H1 (cell line): Measurements from ENCODE around the gene SHC1.

Source experiments
- ATF2 ChIP-seq: IDR thresholded peaks from 2 replicates; pipeline ENCODE4 v1.6.1; 2012; ENCODE audit warnings: low read length, inconsistent platforms
- CBX5 ChIP-seq: fragments of 300-800, 300-1000 bp; sonication (generic); IDR thresholded peaks from 2 replicates; pipeline ENCODE4 v1.7.1; 2016; ENCODE audit warnings: antibody characterized with exemption, low read length, low read depth
- CEBPB ChIP-seq: IDR thresholded peaks from 2 replicates; pipeline ENCODE4 v1.6.1; 2012; ENCODE audit warnings: low read depth, low read length
- EGR1 ChIP-seq: IDR thresholded peaks from 2 replicates; pipeline ENCODE4 v1.6.1; 2011; ENCODE audit warnings: low read depth, low read length, borderline replicate concordance
- EP300 ChIP-seq, 2 experiments: IDR thresholded peaks; 1 replicate in 1 of 2; 2 replicates in 1 of 2; pipeline ENCODE4 v1.6.1; 2011 to 2012; ENCODE audit warnings: low read depth in 2 of 2, low read length in 2 of 2, mild to moderate bottlenecking in 2 of 2, borderline replicate concordance in 1 of 2, inconsistent platforms in 1 of 2, moderate library complexity in 1 of 2
- EZH2 ChIP-seq: fragments of 200-600 bp; sonication (generic); IDR thresholded peaks from 2 replicates; pipeline ENCODE4 v1.7.1; 2012; ENCODE audit warnings: low read depth, mild to moderate bottlenecking, moderate library complexity, low read length, inconsistent platforms; ENCODE audit not compliant: severe bottlenecking
- HDAC2 ChIP-seq, 2 experiments: fragments of 300-600 bp in 1 of 2; sonication (generic) in 1 of 2; IDR thresholded peaks; 2 replicates each; pipeline ENCODE4 v1.6.1; 2011 to 2012; ENCODE audit warnings: low read depth in 2 of 2, low read length in 2 of 2, mild to moderate bottlenecking in 2 of 2, moderate library complexity in 2 of 2, borderline replicate concordance in 1 of 2, inconsistent platforms in 1 of 2
- MAFK ChIP-seq: IDR thresholded peaks from 2 replicates; pipeline ENCODE4 v1.6.1; 2012; ENCODE audit warnings: low read depth, mild to moderate bottlenecking, improper control_type of control experiment, low read length
- POLR2A ChIP-seq, 2 experiments: IDR thresholded peaks; 1 replicate in 1 of 2; 2 replicates in 1 of 2; pipeline ENCODE4 v1.6.1; 2011; ENCODE audit warnings: low read depth in 2 of 2, low read length in 2 of 2, mild to moderate bottlenecking in 2 of 2; ENCODE audit errors: control extremely low read depth in 1 of 2
- POLR2AphosphoS5 ChIP-seq: IDR thresholded peaks from 2 replicates; pipeline ENCODE4 v1.6.1; 2011; ENCODE audit warnings: low read depth, low read length
- SAP30 ChIP-seq: fragments of 300-600 bp; sonication (generic); IDR thresholded peaks from 2 replicates; pipeline ENCODE4 v1.7.1; 2012; ENCODE audit warnings: low read length, moderate library complexity, mild to moderate bottlenecking, inconsistent platforms; ENCODE audit not compliant: insufficient read depth, insufficient replicate concordance
- TF ChIP-seq, protein P1 (sequence below), 3 experiments: IDR thresholded peaks; 1 replicate in 2 of 3; 2 replicates in 1 of 3; pipeline versions ENCODE4 v1.5.1 to v1.6.1; 2011; ENCODE audit warnings: low read length in 3 of 3, mild to moderate bottlenecking in 3 of 3, inconsistent platforms in 2 of 3, low read depth in 1 of 3, moderate library complexity in 1 of 3; ENCODE audit not compliant: insufficient read depth in 1 of 3; ENCODE audit errors: control extremely low read depth in 1 of 3

DNA sequence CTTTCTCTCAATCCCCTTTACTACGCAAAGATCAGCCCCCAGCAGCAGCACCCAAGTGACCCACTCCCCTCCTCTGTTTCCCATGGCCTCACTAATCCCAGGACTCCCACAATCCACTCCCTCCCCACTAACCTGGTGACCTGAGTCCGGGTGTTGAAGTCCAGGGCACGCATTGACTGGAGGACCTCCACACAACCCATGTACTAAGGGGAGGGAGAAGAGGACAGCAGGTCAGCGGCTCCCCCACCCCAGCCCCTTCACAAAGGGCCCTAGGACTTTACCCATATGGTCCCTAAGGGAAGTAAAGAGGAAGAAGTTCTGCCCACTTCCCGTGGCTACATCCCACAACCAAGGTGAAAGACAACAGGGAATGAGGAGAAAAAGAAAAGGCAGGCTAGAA is 1.3 kb downstream of the SHC1 start:
- no peak for TF ChIP-seq SAP30
- no peak for TF ChIP-seq EZH2
- TF ChIP-seq POLR2AphosphoS5: no peak
- TF ChIP-seq, protein P1, sequence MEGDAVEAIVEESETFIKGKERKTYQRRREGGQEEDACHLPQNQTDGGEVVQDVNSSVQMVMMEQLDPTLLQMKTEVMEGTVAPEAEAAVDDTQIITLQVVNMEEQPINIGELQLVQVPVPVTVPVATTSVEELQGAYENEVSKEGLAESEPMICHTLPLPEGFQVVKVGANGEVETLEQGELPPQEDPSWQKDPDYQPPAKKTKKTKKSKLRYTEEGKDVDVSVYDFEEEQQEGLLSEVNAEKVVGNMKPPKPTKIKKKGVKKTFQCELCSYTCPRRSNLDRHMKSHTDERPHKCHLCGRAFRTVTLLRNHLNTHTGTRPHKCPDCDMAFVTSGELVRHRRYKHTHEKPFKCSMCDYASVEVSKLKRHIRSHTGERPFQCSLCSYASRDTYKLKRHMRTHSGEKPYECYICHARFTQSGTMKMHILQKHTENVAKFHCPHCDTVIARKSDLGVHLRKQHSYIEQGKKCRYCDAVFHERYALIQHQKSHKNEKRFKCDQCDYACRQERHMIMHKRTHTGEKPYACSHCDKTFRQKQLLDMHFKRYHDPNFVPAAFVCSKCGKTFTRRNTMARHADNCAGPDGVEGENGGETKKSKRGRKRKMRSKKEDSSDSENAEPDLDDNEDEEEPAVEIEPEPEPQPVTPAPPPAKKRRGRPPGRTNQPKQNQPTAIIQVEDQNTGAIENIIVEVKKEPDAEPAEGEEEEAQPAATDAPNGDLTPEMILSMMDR (IDR thresholded peaks at IDR 0.05; ENCODE audit: control extremely low read depth in 1 of 3, insufficient read depth in 1 of 3, low read depth in 1 of 3, low read length in 3 of 3): no peak
- no peak for TF ChIP-seq CEBPB
- no peak for TF ChIP-seq EGR1
- no peak for TF ChIP-seq MAFK
- TF ChIP-seq ATF2: no peak
- TF ChIP-seq EP300 (IDR thresholded peaks at IDR 0.05; ENCODE audit: borderline replicate concordance in 1 of 2, low read depth in 2 of 2, low read length in 2 of 2): no peak
- no peak for TF ChIP-seq POLR2A (IDR thresholded peaks at IDR 0.05; ENCODE audit: control extremely low read depth in 1 of 2, low read depth in 2 of 2, low read length in 2 of 2)
- no peak for TF ChIP-seq CBX5
- TF ChIP-seq HDAC2 (IDR thresholded peaks at IDR 0.05; ENCODE audit: borderline replicate concordance in 1 of 2, low read depth in 2 of 2, low read length in 2 of 2): no peak
